HG03060 (cell line): ENCODE data around the gene BMPER.

ENCODE experiments used
- ATAC-seq: cut with Tn5 transposase; IDR thresholded peaks from one replicate; pipeline ENCODE4 v1.9.1; 2021; ENCODE audit warnings: low read depth, moderate number of reproducible peaks; ENCODE audit not compliant: unreplicated experiment

Gene BMPER

DNA sequence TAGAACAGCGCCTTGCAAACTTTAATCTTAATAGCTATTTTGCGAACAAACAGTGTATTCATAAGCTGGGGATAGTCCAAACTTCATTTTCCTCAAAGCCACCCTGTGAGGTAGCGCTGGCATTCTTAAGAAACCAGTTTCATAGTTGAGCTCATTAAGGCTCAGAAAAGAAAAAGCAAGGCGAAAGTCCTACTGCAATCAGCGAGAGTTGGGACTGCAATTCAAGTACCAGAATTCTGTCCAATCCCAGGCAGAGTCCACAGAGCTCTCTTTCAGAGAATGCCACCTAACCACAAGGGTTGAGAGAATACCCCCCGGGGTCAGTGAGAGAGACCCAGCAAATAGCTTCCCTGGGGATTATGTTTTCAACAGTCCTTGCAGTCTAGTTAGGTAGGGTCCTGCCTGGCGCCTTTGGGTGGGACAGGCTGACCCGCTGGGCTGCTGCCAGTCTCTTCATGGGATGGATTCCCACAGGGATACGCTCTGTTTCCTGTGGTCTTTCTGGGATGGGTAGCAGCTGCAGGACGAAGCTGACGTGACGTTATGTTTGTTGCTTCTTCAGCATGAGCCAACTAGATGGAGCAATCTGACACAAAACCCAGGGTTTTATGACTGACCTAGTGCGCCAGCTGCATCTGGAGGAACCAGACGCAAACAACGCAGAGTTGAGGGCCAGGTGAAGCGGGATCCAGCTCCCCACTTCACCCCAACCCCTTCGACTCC is 16.0 kb downstream of the BMPER start:
- ATAC-seq: no peak

DNA sequence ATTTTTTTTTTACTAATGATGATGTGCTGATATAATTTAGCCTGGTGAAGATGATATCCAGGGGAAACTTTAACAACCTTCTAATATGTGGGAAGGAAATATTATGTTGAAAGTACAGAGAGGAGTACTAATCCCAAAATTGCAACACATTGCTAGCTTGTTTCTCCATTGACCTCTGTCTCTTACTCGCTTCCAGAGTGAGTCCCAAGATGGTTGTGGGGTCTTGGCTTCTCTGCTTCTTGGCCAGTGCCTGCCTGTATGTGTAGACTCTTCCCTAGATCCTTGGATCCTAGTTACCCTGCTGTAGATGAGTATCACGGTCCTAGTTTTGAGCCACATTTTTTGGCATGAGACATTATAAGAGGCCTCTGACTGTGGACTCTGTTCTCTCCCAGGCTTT is 17.5 kb downstream of the BMPER start:
- no peak for ATAC-seq

DNA sequence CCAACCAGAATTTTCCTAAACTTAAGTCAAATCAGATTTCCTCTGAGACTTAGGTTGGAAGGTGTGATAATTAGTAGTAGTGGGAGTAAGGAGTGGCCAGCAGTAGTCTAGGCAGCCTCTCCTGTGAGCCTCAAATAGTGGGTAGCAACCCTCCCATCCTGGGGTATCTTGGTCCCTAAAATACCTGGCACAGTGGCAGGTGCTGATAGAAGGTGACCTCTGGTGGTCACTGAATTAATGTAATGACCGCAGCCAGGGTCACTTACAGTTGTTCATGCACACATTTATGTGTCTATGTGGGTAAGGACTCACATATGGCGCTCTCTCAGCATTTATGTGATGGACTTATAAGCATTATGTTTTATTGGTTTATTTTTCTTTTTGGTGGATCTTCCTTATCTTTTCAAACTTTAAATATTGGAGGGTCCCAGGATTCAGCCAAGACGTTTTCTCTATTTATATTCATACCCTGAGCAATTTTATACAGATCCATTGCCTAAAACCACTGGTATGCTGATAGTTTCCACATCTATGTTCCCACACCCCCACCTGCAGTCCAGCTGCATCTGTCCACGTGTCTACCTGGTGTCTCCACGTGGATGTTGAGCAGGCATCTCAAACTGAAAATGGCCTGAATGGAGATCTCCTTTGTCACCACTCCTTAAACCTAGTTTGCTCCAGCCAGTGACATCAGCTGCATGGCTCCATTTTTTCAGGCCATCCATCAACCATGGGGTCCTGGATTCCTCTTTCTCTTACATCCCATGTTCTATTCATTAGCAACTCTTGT is 18.3 kb downstream of the BMPER start:
- no peak for ATAC-seq

DNA sequence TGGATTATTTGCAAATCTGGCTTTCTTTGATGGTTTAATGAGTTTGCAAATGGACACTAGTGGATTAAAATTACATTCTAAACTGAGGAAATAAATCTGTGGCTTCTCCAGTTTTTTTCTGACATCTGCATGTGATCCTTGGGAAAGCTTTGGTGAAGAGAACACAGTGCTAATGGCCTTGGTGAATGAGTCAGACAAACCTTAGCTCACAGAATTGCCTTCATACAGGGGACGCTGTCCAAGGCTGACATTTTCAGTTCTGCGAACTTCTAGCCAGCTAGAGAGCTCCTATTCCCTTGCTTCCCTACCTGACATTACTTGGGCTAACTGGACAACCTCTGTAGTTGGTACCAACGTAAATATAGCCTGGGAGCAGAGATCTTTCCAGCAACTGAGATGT is 21.2 kb downstream of the BMPER start:
- ATAC-seq: no peak

DNA sequence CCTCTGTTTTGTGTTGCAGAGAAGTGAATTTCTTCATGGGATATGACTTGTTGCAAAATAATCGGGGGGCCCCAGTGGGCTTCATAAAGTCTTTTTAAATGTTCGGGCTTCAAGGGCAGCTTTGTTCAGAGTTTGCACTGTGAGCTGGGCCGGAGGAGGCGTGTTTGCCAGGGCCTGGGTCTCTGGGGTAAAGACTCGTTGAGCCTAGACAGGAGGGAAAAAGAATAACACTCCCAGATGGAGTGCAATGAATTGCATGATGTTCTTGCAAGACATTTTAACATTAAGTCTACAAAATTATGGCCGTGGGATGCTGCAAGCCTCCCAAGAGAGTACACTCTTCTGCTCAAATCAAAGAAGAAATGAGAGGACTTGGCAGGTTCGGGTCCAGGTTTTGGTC is 23.6 kb downstream of the BMPER start:
- no peak for ATAC-seq

DNA sequence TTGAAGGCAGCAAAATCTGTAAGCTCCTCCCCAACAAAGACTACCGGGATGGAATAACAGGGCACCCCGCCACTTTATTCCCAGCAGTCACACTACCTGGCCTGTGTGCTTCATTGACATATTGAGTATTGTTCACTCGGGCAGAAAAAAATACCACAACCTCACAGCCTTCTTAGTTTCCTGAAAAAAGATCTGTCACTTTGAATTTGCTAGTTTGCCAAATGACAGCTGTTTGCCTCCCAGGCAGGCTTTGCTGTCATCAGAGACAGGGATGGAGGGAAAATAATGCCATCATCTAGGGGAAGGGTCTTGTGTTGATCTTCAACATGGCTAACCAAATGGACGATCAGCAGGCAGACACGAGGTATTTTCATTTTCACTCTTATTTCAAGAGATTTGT is 26.9 kb downstream of the BMPER start:
- no peak for ATAC-seq

DNA sequence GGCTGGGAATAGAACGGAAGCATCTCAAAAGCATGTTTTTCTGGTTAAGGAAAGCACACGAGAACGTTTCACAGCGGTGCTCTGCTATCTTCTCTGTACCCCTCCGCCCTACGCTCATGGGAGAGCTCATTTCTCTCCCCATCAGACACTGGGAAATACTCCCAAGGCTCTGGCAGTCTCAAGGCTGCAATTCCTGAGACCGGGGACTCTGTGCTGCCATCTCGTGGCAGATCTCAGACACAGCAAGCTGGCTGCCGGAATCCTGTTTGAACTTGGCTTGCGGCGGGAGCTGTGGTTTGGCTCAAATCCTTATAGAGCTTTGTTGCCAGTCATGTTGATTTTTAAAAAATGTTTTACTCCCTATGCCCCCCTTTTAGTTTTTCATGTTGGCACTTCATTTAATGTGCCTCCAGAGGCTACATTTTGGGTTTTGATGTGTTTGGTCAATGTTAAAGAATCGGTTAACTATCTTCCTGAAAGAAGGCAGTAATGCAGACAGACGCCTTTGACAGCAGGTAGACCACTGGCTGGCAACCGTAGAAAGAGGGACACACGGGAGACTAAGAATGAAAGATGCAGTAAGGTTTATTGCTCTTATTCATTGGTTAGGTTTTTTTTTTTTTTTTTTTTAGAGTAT is 27.6 kb downstream of the BMPER start:
- ATAC-seq: peak; percentile 60

DNA sequence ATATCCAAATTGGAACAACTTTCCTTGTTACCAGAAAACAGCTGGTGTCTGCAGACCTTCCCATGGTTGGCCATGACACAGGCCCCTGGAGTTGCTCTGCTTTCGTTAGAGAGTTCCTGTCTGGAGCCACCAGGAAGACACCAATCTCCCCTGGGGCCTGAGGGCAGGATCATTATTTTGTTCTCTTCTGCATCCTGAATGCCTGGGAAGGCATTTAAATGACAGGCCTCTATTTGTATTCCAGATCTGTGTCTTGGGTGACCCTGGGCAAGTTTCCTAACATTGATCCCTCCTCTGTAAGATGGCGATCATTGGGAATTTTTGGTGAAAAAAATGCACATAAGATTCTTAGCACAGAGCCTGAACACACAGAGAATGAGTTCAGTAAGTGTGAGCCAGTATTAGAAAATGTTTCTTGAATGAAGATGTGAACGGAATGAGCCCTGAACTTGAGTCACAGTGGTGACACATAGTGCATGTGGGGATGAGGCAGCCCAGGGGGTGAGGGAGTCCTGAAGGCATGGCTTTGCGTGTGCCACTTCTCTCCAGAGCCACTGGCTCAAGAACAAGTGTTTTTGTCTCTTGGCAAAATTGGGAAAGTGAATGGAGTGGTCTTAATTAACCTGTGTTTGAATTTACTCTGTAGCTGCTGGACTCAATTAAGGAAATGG is 28.4 kb downstream of the BMPER start:
- ATAC-seq: no peak

DNA sequence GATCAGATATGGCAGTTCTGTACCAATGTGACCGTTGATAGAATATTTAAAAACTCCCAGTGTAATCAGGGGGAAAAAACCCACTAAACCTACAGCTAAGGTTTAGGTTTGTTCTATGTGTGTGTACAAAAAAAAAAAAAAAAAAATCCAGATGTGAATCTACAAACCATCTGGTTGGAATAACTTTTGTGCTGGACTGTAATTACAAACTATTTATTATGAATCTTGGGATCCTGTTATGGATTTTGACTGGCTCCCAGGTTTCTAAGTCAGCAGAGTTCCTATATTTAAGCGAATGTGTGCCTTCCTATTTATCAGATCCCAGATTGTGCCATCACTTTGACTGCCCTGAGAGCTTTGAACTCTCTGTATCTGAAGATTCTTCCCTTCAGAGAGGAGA is 29.1 kb downstream of the BMPER start:
- no peak for ATAC-seq

DNA sequence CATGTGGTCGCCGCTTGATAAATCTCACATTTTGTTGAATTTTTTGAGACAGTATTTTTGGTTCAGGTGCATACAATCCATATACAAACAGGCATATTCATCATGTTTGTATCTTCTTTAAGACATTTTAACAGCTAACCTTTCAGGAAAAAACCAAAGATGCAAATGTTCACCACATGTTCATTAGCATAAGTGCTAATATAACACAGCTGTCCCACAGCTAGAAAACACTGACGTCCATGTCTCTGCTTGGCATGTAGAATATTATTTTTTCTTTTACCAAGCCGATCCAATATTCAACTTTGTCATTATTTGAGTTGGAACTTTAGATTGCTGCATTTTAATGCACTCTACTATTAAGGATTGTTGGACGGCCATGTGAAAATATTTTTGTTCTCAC is 31.2 kb downstream of the BMPER start:
- ATAC-seq: no peak

DNA sequence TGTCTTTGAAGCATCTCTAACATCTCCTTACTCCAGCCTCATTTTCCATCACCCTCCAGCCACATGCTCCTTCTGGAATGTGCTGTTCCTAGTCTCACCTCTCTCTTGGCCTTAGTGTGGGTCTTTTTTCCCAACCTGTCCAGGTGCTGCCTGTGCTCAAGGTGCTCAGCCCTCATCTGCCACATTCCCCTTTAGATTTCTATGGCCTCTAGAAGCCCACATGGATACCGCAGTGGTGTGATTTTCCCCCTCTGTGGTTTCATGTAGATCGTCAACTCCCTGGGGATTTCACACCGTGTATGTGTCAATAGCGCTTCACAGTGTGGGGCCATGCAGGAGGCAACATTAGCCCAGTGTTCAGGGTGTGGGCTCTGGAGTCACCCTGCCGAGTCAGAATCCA is 32.5 kb downstream of the BMPER start:
- ATAC-seq: no peak

DNA sequence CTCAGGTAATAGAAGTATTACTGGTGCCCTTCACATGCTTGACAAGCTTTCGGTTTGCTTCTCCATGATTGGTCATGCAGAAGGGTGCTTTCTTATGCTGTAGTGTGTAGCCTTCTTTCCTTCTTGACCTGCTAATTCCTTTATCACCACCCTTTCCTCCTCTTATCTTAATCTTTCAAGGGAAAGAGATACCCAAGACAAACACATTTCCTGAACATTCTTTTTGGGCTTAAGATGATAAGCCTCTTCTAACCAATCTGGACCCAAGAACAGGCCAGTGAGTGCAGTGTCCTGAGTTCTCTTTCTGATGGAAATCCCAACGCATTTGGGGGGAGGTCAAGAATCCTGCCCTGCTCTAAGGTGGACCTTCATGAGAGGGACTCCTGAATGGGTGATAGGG is 33.8 kb downstream of the BMPER start:
- ATAC-seq: no peak

DNA sequence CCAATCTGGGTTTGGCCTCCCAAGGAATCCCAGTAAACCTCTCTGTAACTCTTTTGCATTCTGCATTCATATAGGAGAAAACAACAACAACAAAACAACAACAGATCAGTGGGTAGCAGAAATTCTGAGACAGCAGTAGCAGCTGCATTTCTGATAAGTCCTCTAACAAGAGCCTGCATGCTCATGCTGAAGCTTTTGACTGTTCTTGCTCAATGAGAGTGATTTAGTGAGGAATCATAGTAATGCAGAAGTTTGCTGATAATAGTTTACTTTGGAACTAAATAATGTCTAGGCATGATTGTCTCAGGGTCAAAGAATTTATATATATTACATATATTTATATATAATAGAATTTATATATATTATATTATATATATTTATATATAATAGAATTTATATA is 35.2 kb downstream of the BMPER start:
- ATAC-seq: no peak

DNA sequence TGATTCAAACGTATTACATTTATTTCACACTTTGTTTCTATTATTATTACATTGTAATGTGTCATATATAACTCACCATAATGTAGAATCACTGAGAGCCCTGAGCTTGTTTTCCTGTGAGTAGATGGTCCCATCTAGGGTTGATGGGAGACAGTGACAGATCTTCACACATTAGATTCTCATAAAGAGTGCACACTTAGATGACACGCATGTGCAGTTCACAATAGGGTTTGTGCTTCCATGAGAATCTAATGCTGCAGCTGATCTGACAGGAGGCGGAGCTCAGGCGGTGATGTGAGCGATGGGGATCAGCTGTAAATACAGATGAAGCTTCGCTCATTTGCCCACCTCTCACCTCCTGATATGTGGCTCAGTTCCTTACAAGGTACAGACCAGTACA is 36.1 kb downstream of the BMPER start:
- ATAC-seq: no peak

DNA sequence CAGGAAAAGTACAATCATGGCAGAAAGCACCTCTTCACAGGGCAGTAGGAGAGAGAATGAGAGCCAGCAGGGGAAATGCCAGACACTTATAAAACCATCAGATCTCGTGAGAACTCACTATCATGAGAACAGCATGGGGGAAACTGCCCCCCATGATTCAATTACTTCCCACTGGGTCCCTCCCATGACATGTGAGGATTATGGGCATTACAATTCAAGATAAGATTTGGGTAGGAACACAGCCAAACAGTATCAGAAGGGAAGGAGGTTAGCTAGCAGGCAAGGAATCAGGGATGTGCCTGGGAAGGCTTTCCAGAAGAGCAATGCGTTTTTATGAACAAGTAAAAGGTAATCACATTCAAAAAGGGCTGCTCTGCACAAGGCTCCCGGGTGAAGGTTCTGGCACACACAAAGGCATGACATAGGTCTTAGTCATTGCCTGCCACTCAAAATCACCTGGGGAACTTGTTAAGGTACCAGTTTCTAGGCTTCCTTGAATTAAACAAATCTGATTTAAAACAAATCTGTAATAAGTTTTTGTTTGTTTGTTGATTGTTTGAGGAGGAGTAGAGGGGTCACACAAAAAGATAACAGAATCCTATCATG is 40.9 kb downstream of the BMPER start:
- ATAC-seq: no peak

DNA sequence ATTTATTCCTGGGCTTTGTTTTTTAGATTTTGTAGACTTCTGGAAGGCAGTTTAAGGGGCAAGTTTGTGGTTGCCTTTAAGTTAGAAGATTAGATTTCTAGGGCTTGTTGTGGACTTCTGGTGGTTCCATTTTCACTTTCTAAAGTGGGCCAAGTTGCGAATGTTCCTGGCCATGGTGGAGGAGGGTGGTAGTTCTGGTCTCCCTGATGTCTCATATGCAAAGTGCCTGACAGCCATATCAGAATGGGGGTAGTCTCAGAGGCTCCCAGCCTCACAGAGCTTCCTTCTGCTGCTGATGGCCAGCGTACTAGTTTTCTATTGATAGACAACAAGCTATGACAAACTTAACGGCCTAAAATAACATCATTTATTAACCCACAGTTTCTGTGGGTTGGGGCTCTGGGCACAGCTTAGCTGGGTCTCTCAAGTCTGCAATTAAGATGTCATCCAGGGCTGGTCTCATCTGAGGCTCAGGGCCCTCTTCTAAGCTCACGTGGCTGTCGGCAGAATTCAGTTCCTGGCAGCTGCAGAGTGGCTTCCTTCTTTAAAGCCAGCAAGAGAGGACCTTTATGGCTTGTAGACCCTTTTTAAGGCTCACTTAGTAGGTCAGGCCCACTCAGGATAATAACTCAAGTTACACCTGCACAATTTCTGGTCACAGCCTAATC is 44.8 kb downstream of the BMPER start:
- ATAC-seq: no peak

DNA sequence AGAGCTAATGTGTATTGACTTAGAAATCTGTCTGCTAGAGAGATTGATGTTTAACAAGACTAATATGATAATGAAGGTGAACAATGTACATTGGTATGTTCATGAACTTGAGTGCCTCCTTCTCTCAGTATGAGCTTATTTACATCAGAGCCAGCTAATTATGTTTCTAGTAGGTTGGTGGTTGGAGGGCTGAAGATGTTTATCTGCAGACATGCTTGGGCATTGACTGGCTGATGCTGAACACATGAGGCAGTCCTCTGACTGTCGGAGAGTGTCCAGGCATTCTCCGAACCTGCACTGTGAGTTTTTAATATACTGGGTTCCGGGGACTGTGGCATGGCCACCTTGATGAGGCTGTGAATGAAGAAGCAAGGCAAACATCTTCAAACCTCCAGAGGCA is 47.5 kb downstream of the BMPER start:
- ATAC-seq: no peak

DNA sequence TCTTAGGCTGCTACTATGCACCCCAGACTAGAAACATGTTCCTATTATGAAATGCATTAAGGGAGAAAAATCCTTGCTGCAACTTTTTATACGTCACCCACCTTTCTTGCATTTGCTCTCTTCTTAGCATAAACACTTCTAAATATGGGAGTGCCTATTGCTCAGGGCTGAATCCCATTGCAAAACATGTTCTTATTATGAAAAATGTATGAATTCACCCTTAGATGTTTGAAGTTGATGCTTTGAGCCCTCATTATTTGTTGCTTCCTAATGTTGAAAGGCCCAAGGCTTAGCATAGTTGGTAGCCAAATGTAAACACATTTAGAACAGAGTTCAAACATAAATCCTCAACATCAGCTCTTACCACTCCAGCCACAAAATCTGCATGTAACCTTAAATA is 52.8 kb downstream of the BMPER start:
- no peak for ATAC-seq

DNA sequence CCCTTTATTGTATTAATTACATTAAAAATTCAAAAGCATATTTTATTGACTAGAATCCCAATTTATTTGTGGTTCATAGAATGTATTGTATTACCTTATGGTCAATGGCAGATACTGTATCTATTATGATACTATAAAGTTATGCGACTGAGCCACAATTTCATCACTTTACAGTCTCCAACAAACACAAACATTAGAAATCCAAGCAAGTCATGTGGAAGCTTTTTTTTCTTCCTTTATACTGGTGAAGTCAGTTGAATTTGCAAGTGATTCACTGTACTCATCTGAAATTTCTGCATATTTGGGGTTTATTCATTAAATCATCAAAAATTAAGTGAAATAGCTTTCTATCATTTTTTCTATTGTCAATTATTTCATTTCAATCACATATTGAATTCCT is 54.3 kb downstream of the BMPER start:
- ATAC-seq: no peak

DNA sequence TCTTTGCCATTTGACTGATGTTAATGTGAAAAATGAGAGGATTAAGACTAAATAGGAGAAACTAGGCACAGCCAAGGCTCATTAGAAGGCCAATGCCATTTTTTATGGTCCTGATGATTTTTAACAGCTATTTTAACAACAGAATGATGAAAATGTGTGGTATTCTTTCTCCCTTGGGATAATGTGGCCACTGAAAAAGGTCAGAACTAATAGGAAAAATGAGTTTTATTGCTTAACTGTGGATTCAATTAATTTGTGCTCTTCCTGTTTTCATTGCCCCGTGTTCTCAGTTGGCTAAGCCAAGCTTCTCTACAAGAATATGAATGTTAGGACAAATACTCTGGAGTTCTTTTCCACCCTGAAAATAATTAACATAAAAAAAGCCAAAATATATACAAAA is 56.6 kb downstream of the BMPER start:
- ATAC-seq: no peak
